OCI-LY7 (cell line): ENCODE results near the gene GALNT2.

ENCODE experiments used
- EZH2phosphoT487 ChIP-seq: fragments of 200-600 bp; sonication (generic); IDR thresholded peaks from 2 replicates; pipeline ENCODE4 v1.6.1; 2018; ENCODE audit warnings: low read depth, borderline replicate concordance, mild to moderate bottlenecking, mixed run types, antibody characterized with exemption, low read length, moderate library complexity, mixed read lengths
- TF ChIP-seq, protein P1 (sequence below): fragments of 200-600 bp; sonication (generic); conservative IDR thresholded peaks from 2 replicates; pipeline ENCODE4 v1.5.1; 2014; ENCODE audit warnings: mild to moderate bottlenecking, antibody characterized with exemption, low read length, moderate library complexity, mixed read lengths

DNA sequence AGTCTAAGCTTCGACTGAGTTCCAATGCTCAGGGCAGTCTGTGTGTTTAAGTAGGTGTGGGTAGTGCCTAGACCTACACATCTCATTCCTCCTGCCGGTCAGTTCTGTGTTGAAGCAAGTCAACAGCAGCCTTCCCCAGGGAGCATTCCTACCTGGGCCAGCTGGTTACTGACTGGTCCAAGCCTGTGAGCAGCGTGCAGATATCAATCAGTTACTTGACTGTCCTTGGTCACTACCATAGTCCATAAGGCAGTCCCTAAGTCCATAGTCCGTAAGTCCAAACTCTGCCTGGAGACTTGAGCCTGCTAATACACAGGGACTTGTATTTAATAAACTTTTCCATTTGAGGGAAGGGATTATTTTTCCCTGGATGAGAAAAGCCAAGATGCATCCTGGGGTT lies 187.2 kb downstream of the GALNT2 start:
- TF ChIP-seq, protein P1, sequence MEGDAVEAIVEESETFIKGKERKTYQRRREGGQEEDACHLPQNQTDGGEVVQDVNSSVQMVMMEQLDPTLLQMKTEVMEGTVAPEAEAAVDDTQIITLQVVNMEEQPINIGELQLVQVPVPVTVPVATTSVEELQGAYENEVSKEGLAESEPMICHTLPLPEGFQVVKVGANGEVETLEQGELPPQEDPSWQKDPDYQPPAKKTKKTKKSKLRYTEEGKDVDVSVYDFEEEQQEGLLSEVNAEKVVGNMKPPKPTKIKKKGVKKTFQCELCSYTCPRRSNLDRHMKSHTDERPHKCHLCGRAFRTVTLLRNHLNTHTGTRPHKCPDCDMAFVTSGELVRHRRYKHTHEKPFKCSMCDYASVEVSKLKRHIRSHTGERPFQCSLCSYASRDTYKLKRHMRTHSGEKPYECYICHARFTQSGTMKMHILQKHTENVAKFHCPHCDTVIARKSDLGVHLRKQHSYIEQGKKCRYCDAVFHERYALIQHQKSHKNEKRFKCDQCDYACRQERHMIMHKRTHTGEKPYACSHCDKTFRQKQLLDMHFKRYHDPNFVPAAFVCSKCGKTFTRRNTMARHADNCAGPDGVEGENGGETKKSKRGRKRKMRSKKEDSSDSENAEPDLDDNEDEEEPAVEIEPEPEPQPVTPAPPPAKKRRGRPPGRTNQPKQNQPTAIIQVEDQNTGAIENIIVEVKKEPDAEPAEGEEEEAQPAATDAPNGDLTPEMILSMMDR = no peak
- no peak for TF ChIP-seq EZH2phosphoT487
